ENCODE results near the gene KCNH5.

KCNH5 gene

GRCh38 chr14:62939970-62940369, 105.3 kb downstream of the KCNH5 start:
- no peak overlapping the region for H2AFZ ChIP-seq (ENCODE audit: low read length)
- no peak for DNase-seq
- no peak overlapping the region for H3K9ac ChIP-seq (ENCODE audit: low read length)
- H3K27me3 ChIP-seq (replicated peaks; ENCODE audit: insufficient read depth, low read length) = no peaks in the 10 kb centered on the region
- H3F3A ChIP-seq (ENCODE audit: insufficient read depth, low read length) = no peaks in the 10 kb centered on the region
- H4K20me1 ChIP-seq (ENCODE audit: insufficient read depth, low read length) = no peaks in the 10 kb centered on the region
- no peak for TF ChIP-seq CTCF (IDR thresholded peaks at IDR 0.05; ENCODE audit: low read length)
- TF ChIP-seq EZH2 (optimal IDR thresholded peaks at IDR 0.05; ENCODE audit: low read depth, low read length) = no peak
- TF ChIP-seq EZH2phosphoT487 (IDR thresholded peaks at IDR 0.05; ENCODE audit: low read length) = no peak
- H3K36me3 ChIP-seq (replicated peaks; ENCODE audit: insufficient read depth, low read length) = no peaks in the 10 kb centered on the region
- no peaks in the 10 kb centered on the region for H3K4me1 ChIP-seq (ENCODE audit: low read length)
- no peaks in the 10 kb centered on the region for H3K9me3 ChIP-seq (replicated peaks; ENCODE audit: insufficient read depth, low read length)
- H3K4me2 ChIP-seq (ENCODE audit: low read depth, low read length) = no peak overlapping the region
- H3K27ac ChIP-seq (ENCODE audit: low read length) = no peak overlapping the region
- no peak overlapping the region for H3K4me3 ChIP-seq (ENCODE audit: low read length)
- no peaks in the 10 kb centered on the region for H3K79me2 ChIP-seq (ENCODE audit: low read length)
- H3K9me2 ChIP-seq (replicated peaks; ENCODE audit: insufficient read depth, low read length) = no peaks in the 10 kb centered on the region

GRCh38 chr14:62938778-62939177, 106.5 kb downstream of the KCNH5 start:
- Histone ChIP-seq H3K9me3 (replicated peaks; ENCODE audit: insufficient read depth, low read length) (no peaks in the 10 kb centered on the region), H3K4me3 (ENCODE audit: low read length) (no peak overlapping the region), H3K4me2 (ENCODE audit: low read depth, low read length) (no peak overlapping the region), H3K9me2 (replicated peaks; ENCODE audit: insufficient read depth, low read length) (no peaks in the 10 kb centered on the region), H3K79me2 (ENCODE audit: low read length) (no peaks in the 10 kb centered on the region), H3K4me1 (ENCODE audit: low read length) (no peaks in the 10 kb centered on the region), H3K27ac (ENCODE audit: low read length) (no peak overlapping the region), H2AFZ (ENCODE audit: low read length) (no peak overlapping the region), H3K36me3 (replicated peaks; ENCODE audit: insufficient read depth, low read length) (no peaks in the 10 kb centered on the region), H3K9ac (ENCODE audit: low read length) (no peak overlapping the region), H3F3A (ENCODE audit: insufficient read depth, low read length) (no peaks in the 10 kb centered on the region), H4K20me1 (ENCODE audit: insufficient read depth, low read length) (no peaks in the 10 kb centered on the region), H3K27me3 (replicated peaks; ENCODE audit: insufficient read depth, low read length) (no peaks in the 10 kb centered on the region)
- DNase-seq = no peak
- TF ChIP-seq CTCF (IDR thresholded peaks at IDR 0.05; ENCODE audit: low read length) (no peak), EZH2phosphoT487 (IDR thresholded peaks at IDR 0.05; ENCODE audit: low read length) (no peak), EZH2 (optimal IDR thresholded peaks at IDR 0.05; ENCODE audit: low read depth, low read length) (no peak)

- no peaks in the 10 kb centered on the region for H3K36me3 ChIP-seq (replicated peaks; ENCODE audit: insufficient read depth, low read length)
- H3K4me3 ChIP-seq (ENCODE audit: low read length) = no peak overlapping the region
- no peaks in the 10 kb centered on the region for H3K9me2 ChIP-seq (replicated peaks; ENCODE audit: insufficient read depth, low read length)
- H3K79me2 ChIP-seq (ENCODE audit: low read length) = no peaks in the 10 kb centered on the region
- no peaks in the 10 kb centered on the region for H3F3A ChIP-seq (ENCODE audit: insufficient read depth, low read length)
- H3K4me2 ChIP-seq (ENCODE audit: low read depth, low read length) = no peak overlapping the region
- no peaks in the 10 kb centered on the region for H3K27me3 ChIP-seq (replicated peaks; ENCODE audit: insufficient read depth, low read length)
- no peaks in the 10 kb centered on the region for H4K20me1 ChIP-seq (ENCODE audit: insufficient read depth, low read length)
- H3K9ac ChIP-seq (ENCODE audit: low read length) = no peak overlapping the region
- H3K9me3 ChIP-seq (replicated peaks; ENCODE audit: insufficient read depth, low read length) = no peaks in the 10 kb centered on the region
- H2AFZ ChIP-seq (ENCODE audit: low read length) = no peak overlapping the region
- no peak overlapping the region for H3K27ac ChIP-seq (ENCODE audit: low read length)
- TF ChIP-seq EZH2 (optimal IDR thresholded peaks at IDR 0.05; ENCODE audit: low read depth, low read length) (no peak), CTCF (IDR thresholded peaks at IDR 0.05; ENCODE audit: low read length) (no peak), EZH2phosphoT487 (IDR thresholded peaks at IDR 0.05; ENCODE audit: low read length) (no peak)
- DNase-seq = no peak
- H3K4me1 ChIP-seq (ENCODE audit: low read length) = no peaks in the 10 kb centered on the region
Measured at GRCh38 chr14:62934439-62934838, 110.8 kb downstream of the KCNH5 start.

Measured in MM.1S (cell line).